GM18517 (cell line): ENCODE measurements around the gene DPPA2.

Experiments used
- ATAC-seq: cut with Tn5 transposase; IDR thresholded peaks from one replicate; pipeline ENCODE4 v1.9.1; 2021; ENCODE audit warnings: mild to moderate bottlenecking, moderate library complexity; ENCODE audit not compliant: unreplicated experiment

The DPPA2 gene

DNA sequence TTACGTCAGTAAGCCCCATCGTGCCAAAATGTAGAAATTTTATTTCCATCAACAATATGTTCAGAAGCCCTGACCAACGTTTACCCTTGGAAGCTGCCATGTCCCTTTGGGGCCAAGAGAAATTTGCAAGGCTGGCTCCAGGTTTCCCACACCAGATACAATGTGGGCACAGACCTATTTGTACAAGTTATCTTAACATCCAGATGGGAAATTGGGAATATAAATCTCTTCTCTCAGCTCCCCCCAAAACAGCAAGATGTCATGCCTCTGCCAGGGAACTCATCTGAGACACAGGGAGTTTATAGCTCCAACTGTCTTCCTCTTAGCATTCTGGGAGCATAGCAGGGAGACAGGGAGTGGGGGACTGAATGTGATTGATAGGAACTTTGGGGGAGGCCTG lies 9.3 kb upstream of the DPPA2 start:
- no peak for ATAC-seq

DNA sequence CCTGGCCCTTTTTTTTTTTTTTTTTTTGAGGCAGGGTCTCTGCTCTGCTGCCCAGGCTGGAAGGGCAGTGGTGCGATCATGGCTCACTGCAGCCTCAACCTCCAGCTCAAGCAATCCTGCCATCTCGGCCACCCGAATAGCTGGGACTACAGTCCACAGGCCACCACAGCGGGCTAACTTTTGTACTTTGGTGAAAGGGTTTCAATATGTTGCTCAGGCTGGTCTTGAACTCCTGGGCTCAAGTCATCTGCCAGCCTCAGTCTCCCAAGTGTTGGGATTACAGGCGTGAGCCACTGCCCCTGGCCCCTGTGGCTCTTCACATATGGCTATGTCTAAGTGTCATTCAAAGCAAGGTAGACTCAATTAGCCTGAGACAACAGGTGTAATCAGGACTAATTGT lies 8.8 kb upstream of the DPPA2 start:
- ATAC-seq: no peak

DNA sequence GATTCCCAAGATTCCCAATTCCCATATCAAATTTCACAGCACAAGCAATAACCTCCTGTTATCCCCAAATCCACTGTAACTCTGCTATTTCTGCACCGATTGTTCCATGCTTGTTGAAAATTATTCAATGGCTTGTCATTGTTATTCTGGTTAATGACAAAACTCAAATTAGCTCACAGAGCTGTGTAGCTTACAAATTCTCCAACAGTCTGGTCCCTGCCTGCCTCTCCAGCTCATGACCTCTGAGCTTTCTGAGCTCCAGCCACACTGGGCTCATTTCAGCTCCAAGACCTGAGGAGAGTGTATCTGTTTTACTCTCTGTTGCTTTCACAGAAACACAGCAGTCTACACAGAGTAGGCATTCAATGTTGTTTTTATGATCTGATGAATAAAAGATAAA lies 3.3 kb downstream of the DPPA2 start:
- ATAC-seq: no peak

DNA sequence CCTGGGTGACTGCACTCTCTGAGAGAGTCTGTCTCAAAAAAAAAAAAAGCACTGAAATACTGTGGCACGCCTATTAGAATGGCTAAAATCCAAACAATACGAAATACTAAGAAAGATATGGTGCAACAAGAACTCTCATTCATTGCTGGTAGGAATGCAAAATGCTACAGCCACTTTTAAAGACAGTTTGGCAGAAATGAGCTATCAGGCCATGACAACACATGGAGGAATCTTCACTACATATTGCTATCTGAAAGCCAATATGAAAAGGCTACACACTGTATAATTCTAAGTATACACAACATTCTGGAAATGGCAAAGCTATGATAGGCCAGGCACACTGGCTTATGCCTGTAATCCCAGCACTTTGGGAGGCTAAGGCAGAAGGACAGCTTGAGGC lies 18.8 kb downstream of the DPPA2 start:
- ATAC-seq: no peak

DNA sequence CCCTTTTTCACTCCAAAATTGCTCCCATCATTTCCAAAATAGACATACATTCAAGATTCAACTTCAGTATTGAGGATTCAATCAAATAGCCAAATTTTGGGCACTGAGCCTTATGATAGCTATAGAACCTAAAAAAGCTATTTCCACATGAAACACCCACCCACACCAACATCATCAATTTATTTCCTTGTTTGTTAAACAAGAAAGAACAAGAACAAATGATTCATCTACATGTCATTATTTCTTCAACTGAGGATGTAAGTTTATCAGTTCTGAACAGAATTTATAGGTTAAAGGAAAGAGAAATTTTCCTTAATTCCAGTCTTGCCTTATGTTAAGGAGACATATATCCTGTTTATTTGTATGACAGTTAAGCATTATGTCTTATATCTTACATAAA lies 32.2 kb downstream of the DPPA2 start:
- ATAC-seq: no peak

DNA sequence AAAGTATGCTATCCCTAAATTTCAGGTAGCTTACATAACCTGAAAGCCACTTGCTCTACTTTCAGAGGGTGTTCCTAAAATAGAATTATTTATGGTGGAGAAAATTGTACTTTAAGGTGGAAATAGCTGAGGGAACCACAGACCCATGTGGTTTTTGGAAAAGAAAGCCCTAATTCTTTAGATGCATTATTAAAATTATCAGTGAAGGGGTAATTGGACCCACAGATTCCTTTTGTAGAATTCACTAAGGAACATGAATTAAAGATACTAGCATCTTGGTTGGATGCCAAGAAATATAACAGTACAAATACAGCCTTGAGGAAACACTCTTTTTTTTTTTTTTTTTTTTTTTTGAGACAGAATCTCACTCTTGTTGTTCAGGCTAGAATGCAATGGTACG lies 37.8 kb downstream of the DPPA2 start:
- no peak for ATAC-seq

DNA sequence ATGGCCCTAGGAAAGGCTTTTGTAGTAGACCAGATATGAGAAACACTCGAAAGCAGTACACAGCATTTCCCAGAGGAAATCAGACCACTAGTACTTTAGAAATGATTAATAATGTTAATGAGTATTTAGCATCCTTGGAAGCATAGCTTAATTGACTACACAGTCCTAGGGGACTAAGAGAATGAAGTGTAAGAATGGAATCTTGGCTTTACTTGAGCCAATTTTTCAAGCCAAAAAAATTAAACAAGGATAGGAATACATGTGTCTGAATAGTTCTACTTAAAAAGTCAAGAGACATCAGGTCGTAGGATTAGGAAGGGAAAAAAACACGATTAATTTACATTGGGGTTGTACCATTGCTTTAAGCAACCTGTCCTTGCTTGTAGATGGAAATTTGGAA lies 38.2 kb downstream of the DPPA2 start:
- no peak for ATAC-seq

DNA sequence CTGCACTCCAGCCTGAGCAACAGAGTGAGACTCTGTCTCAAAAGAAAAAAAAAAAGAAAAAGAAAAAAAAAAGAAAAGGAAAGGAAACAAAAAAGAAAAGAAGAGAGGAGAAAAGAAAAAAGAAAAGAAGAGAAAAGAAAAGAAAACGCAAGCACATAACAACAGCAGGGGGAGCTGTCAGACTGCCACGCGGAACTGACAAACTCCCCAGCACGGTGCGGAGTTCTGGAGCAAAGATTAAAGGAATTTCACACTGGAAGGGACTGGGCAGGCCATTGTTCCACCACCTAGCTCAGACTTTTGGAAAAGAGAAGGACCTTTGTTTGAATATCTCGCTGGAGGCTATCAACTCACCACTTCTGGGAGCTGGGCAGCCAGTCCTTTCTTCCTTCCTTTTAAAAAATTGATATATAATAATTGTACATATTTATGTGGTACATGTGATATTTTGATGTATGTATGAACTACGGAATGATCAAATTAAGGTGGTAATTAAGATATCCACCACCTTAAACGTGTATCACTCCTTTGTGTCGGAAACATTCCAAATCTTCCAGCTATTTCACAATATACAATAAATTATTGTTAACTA lies 40.5 kb downstream of the DPPA2 start:
- ATAC-seq: no peak

DNA sequence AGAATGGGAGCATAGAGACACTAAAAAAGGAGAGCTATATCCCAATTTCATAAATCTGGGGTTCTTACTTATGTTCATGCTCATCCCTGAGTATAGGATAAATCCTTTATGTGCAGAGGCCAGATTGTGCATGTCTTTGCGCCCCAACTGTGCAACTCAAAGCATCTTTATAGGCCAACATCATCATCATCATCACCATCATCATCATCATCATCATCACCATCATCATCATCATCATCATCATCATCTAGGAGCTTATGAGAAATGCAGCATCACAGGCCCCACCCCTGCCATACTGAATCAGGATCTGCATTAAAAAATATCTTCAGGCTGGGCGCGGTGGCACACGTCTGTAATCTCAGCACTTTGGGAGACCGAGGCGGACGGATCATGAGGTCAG lies 45.5 kb downstream of the DPPA2 start:
- ATAC-seq: no peak

DNA sequence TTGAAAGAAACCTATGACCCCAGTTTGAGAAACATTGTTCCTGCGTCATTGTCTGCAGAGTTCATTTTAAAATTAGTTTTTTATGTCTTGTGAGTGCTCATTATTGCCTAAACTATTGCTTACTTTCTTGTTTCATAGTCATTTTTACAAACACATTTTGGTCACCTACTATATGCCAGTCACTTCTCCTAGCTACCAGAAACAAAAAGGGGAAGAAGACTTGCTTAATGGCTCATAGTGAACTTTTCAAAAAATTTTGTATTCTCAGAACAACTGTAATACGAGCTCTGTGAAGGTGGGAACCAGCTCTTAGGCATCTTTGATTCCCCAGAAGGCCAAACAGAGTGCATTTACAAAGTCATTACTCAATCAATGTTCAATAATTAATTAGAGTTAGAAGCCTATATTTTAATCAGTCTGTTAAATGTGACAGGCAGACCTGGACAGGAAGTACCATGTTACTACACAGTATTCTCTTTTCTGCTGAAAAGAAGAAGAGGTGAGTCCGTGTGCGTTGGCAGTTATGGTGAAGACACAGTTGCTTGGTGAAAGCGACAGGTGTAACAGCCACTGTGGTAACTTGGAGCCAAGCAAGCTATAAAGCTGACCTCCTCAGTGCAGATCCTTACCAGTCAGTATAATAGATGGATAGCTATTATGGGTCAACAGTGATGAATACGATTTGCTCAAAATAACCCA lies 46.6 kb downstream of the DPPA2 start:
- ATAC-seq: no peak

DNA sequence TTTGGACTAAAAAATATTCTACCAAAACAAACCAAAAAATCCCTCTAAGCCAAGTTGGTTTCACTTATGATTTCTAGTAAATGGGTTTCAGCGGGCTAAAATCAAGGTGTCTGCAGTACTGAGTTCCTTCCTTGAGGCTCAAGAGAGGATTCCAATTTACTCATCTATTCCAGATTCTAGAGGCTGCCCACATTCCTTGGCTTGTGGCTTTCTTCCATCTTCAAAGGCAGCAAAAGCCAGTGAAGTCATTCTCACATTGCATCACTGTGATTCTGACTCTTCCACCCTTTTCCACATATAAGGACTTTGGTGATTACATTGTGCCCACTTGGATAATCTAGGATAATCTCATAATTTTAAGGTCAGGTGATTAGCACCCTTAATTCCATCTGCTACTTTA lies 48.1 kb downstream of the DPPA2 start:
- no peak for ATAC-seq

DNA sequence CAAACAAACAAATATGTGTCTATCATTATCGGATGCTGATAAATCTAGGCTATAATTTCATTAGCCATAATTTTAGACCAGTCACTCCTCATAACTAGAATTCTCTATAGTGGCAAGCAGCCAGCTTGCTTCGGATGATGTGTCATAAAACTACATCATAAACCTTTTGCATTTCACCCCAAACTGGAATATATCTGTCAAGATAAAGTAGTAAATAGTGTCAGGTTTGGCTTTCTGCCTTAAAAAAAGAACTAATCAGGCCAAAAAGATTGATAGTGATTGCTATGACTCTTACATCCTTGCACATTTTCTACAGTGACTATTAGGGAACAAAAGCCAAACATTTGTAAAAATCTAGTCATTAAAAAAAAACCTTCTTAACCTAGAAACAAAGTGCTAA lies 51.0 kb downstream of the DPPA2 start:
- no peak for ATAC-seq

DNA sequence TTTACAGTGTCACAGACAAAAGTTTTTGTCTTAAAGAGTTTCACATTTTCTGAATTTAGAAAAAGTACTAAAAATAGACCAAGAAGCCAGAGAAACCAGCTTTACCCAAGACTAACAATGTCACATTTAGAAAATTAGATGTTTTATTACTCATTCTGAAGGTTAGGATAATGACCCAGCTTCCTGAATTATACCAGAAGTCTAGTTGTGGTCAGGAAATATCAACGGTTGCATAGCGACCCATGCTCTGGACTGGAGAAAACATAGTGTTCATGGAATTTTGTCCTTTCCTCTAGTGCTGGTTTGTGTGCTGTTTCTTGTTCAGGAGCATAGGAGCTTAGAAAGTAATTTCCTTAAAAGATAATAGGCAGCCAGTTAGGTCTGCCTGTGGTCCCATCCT lies 59.0 kb downstream of the DPPA2 start:
- ATAC-seq: no peak

DNA sequence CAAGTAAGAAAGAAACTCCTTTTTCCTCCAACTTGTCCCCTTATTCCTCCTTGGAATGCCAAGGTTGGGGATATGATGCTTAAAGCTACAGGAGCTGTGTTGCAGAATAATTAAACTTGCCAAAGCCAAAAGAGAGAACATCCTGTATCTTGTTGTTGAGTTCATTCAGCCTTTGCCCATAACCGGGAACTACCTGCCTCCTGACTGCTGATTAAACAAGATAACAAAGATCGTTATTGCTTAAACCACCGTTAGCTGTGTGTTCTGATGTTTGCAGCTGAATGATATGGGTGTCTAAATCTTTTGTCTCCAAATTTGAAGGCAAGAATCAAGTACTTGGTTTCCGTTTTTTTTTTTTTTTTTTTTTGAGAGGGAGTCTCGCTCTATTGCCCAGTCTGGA lies 61.5 kb downstream of the DPPA2 start:
- no peak for ATAC-seq

DNA sequence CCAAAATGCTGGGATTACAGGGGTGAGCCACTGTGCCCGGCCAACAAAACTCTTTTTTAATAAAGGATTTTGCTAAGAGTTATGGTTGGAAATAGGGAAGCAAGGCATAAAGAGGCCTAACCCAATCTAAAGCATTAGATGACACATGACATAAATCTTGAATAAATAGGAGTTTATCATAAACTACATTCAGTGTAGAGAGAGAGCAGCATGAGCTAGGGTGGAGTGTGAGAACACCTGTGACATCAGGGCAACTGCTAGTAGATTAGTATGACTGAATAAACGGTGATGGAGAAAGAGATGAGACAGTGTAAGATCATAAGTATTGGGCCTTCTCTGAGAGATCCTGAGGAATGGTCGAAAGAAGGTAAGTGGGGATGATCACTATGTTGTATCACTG lies 63.7 kb downstream of the DPPA2 start:
- no peak for ATAC-seq
